Erythroblast (primary cell): ENCODE data around the gene TNMD.

Experiments
- DNase-seq, 2 experiments: peaks; one replicate each; lab custom pipeline; 2025; lab: John Stamatoyannopoulos, UW
- GATA1 ChIP-seq: IDR thresholded peaks from 2 replicates; pipeline ENCODE4 v1.6.1; 2011; ENCODE audit warnings: low read depth, mild to moderate bottlenecking, control low read depth, low read length, moderate library complexity
- POLR2A ChIP-seq: IDR thresholded peaks from 2 replicates; pipeline ENCODE4 v1.6.1; 2011; ENCODE audit warnings: mild to moderate bottlenecking, low read length

TNMD gene

GRCh38 chrX:100623001-100623400 is 38.3 kb downstream of the TNMD start:
- no peak for TF ChIP-seq GATA1
- TF ChIP-seq POLR2A, result no peak
- DNase-seq, result no peak

GRCh38 chrX:100625985-100626491 is 41.3 kb downstream of the TNMD start:
- TF ChIP-seq POLR2A (no peak), GATA1 (no peak)
- DNase-seq, result no peak

- no peak for DNase-seq
- TF ChIP-seq GATA1, result no peak
- no peak for TF ChIP-seq POLR2A
Observed at GRCh38 chrX:100635040-100635439, 50.3 kb downstream of the TNMD start.

GRCh38 chrX:100635989-100636320 is 51.2 kb downstream of the TNMD start:
- no peak for DNase-seq
- TF ChIP-seq POLR2A (no peak), GATA1 (no peak)

- peak; percentile 86 to 87 for DNase-seq
- TF ChIP-seq GATA1 (no peak), POLR2A (no peak)
Observed at GRCh38 chrX:100636321-100636991, 51.7 kb downstream of the TNMD start, which contains the start of gene TSPAN6. TSPAN6 (minus strand) TSS chrX:100636806; CDS start chrX:100636694, 112 bp downstream.

- DNase-seq, result no peak
Observed at GRCh38 chrX:100642290-100642689, 57.6 kb downstream of the TNMD start.

GRCh38 chrX:100643212-100643611 is 58.5 kb downstream of the TNMD start:
- TF ChIP-seq GATA1, result no peak

More at GRCh38 chrX:100642290-100642689, 57.6 kb downstream of the TNMD start:
- TF ChIP-seq GATA1 (no peak), POLR2A (no peak)

GRCh38 chrX:100643956-100644860 is 59.5 kb downstream of the TNMD start, which contains the start of gene SRPX2:
SRPX2 (plus strand) TSS chrX:100644199; CDS start chrX:100646323, 2,124 bp downstream.
- TF ChIP-seq POLR2A, result no peak
- no peak for TF ChIP-seq GATA1
- DNase-seq, result peak in 1 of 2 experiments; percentile 25

More at GRCh38 chrX:100643212-100643611, 58.5 kb downstream of the TNMD start:
- no peak for DNase-seq

- TF ChIP-seq GATA1 (no peak), POLR2A (no peak)
- DNase-seq, result no peak
Observed at GRCh38 chrX:100645106-100645505, 60.4 kb downstream of the TNMD start.

GRCh38 chrX:100647095-100647494 is 62.4 kb downstream of the TNMD start:
- DNase-seq, result no peak

GRCh38 chrX:100647739-100648138 is 63.0 kb downstream of the TNMD start:
- no peak for TF ChIP-seq POLR2A
- TF ChIP-seq GATA1, result no peak
- DNase-seq, result no peak

More at GRCh38 chrX:100647095-100647494, 62.4 kb downstream of the TNMD start:
- TF ChIP-seq GATA1, result no peak
- TF ChIP-seq POLR2A, result no peak

- no peak for DNase-seq
- TF ChIP-seq GATA1 (no peak), POLR2A (no peak)
Observed at GRCh38 chrX:100648458-100649417, 64.0 kb downstream of the TNMD start.
